ENCODE data around the gene BCL7A. TPM values are rescaled to one million over a fixed set of nuclear protein-coding genes. Genes with fewer than 3 reads are reported as not detected.
A peak's percentile ranks its signal among the peaks of the same experiment; 100 is the strongest.

BCL7A gene
- total RNA-seq, 1 experiment from 2014 or later = 18.2 TPM

DNA sequence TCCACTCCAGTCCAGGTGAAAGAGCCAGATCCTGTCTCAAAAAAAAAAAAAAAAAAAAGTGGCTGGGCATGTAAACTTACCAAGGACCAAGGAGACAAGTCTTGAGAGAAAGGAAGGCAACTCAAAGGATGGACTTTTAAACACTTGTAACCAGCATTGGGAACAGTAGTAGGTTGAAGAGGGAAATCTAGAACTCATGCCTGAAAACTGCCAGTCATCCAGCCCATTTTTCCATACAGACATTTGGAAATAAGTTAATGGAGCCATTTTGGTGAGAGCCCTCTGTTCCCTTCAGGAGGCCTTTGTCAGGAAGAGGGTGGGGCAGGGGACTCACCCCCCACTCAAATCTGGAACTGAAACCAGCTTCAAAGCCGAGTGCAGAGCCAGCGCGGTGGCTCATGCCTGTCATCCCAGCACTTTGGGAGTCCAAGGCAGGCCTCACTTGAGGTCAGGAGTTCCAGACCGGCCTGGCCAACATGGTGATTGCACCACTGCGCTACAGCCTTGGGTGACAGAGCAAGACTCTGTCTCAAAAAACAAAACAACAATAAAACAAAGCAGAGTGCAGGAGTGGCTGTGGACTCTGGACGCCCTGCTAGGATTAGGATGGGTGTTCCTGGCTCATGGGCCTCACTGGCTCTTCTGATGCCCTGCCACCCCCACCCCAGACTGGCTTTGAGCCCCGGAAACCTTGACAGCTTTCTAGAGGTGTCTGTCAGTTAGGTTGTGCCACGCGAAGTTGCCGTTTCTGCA is 55.2 kb downstream of the BCL7A start:
- Histone ChIP-seq H3K79me2 (ENCODE audit: insufficient read depth, low read length) (no peaks in the 10 kb centered on the region; the same call in 1 of the 2 replicates), H4K20me1 (ENCODE audit: control insufficient read depth, insufficient read depth, insufficient read length) (no peaks in the 10 kb centered on the region), H2BK5ac (ENCODE audit: insufficient read length, low read length) (no peak overlapping the region), H4K8ac (replicated peaks; ENCODE audit: insufficient read length, low read depth, low read length) (no peak overlapping the region), H3K27me3 (ENCODE audit: insufficient read depth, low read length) (no peaks in the 10 kb centered on the region; the same call in 1 of the 2 replicates), H3K23ac (ENCODE audit: insufficient read length, low read depth, low read length) (no peak overlapping the region), H4K5ac (ENCODE audit: insufficient read length, low read depth, low read length) (no peak overlapping the region), H3K23me2 (ENCODE audit: insufficient read length, low read depth, low read length, poor library complexity, severe bottlenecking) (peaks cover 17% of the 10 kb centered on the region), H2BK120ac (ENCODE audit: low read depth, low read length, poor library complexity, severe bottlenecking) (no peak overlapping the region), H3K27ac (ENCODE audit: insufficient read length, low read depth, low read length) (no peak overlapping the region), H2BK12ac (ENCODE audit: insufficient read length, low read depth, low read length) (no peak overlapping the region), H3K79me1 (ENCODE audit: insufficient read depth, low read depth, low read length, poor library complexity, severe bottlenecking) (no peaks in the 10 kb centered on the region), H3K56ac (ENCODE audit: insufficient read length, low read depth, low read length) (no peak overlapping the region), H3K4me2 (ENCODE audit: insufficient read depth, insufficient read length, low read length) (no peak overlapping the region), H3K9ac (ENCODE audit: extremely low read depth, insufficient read length, low read length) (no peak overlapping the region), H2BK20ac (ENCODE audit: low read depth, low read length, poor library complexity, severe bottlenecking) (no peak overlapping the region), H4K91ac (ENCODE audit: insufficient read length, low read depth, low read length) (no peak overlapping the region), H3T11ph (ENCODE audit: low read length) (no peak overlapping the region), H3K18ac (ENCODE audit: insufficient read length, low read depth, low read length) (no peak overlapping the region), H3K4me1 (ENCODE audit: insufficient read depth, low read length) (no peaks in the 10 kb centered on the region), H2AFZ (ENCODE audit: low read length) (no peak overlapping the region), H3K4ac (ENCODE audit: low read depth, low read length) (no peak overlapping the region), H3K9me3 (ENCODE audit: control insufficient read depth, low read depth, low read length) (no peaks in the 10 kb centered on the region), H2BK15ac (ENCODE audit: low read depth, low read length) (no peak overlapping the region), H2AK5ac (ENCODE audit: insufficient read length, low read length) (no peak overlapping the region), H3K14ac (ENCODE audit: insufficient read depth, low read length) (no peak overlapping the region)
- Mint-ChIP-seq H3K4me1 (peaks cover 28 to 32% of the 10 kb centered on the region in 2 experiments), H3K27me3 (ENCODE audit: low read depth) (peaks cover 35% of the 10 kb centered on the region), H3K27ac (no peak overlapping the region), H3K36me3 (ENCODE audit: insufficient read depth in 1 of 3, low read depth in 3 of 3) (peaks cover 0 to 12% (median 4%) of the 10 kb centered on the region in 3 experiments; a peak in 4 of 7 replicates), H3K9me3 (no peaks in the 10 kb centered on the region), H3K4me3 (peak overlapping the region in 1 of 2 experiments; percentile 26; a peak in 1 of 5 replicates)
- WGBS (ENCODE audit: extremely low coverage, insufficient read length, low lambda C conversion rate) = no CpG with 5 or more reads among the region's 10 CpGs
- no peak for DNase-seq
- TF ChIP-seq, protein P1, sequence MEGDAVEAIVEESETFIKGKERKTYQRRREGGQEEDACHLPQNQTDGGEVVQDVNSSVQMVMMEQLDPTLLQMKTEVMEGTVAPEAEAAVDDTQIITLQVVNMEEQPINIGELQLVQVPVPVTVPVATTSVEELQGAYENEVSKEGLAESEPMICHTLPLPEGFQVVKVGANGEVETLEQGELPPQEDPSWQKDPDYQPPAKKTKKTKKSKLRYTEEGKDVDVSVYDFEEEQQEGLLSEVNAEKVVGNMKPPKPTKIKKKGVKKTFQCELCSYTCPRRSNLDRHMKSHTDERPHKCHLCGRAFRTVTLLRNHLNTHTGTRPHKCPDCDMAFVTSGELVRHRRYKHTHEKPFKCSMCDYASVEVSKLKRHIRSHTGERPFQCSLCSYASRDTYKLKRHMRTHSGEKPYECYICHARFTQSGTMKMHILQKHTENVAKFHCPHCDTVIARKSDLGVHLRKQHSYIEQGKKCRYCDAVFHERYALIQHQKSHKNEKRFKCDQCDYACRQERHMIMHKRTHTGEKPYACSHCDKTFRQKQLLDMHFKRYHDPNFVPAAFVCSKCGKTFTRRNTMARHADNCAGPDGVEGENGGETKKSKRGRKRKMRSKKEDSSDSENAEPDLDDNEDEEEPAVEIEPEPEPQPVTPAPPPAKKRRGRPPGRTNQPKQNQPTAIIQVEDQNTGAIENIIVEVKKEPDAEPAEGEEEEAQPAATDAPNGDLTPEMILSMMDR (conservative IDR thresholded peaks at IDR 0.05) = no peak

All from H9 (cell line).